Liver (tissue), 9 donors: ENCODE data around the gene TSHZ2. TPM values are rescaled to one million over a fixed set of nuclear protein-coding genes. Genes with fewer than 3 reads are reported as not detected.

Source experiments
- DNase-seq: peaks from one replicate; pipeline ENCODE4 v3.0.0-alpha.2; 2017; ENCODE audit warnings: low spot score
- H3K27ac ChIP-seq, 2 donors: one replicate each; pipeline ENCODE4 v1.7.0; 2013; ENCODE audit warnings: inconsistent platforms in 2 of 2, low read length in 2 of 2, control low read depth in 1 of 2, low read depth in 1 of 2, mild to moderate bottlenecking in 1 of 2
- H3K27me3 ChIP-seq, 4 donors: one replicate each; pipeline versions ENCODE4 v1.6.1 to v1.7.0; 2013; ENCODE audit warnings: low read length in 3 of 4, inconsistent platforms in 1 of 4, mild to moderate bottlenecking in 1 of 4, moderate library complexity in 1 of 4; ENCODE audit not compliant: control insufficient read depth in 4 of 4, insufficient read depth in 4 of 4
- H3K36me3 ChIP-seq, 4 donors: one replicate each; pipeline versions ENCODE4 v1.6.1 to v1.7.0; 2013; ENCODE audit warnings: low read length in 3 of 4, mild to moderate bottlenecking in 3 of 4, low read depth in 1 of 4, moderate library complexity in 1 of 4; ENCODE audit not compliant: control insufficient read depth in 4 of 4, insufficient read depth in 3 of 4
- H3K4me1 ChIP-seq, 4 donors: one replicate each; pipeline versions ENCODE4 v1.6.1 to v1.7.0; 2013; ENCODE audit warnings: low read length in 3 of 4, mild to moderate bottlenecking in 3 of 4, moderate library complexity in 1 of 4; ENCODE audit not compliant: control insufficient read depth in 4 of 4, insufficient read depth in 4 of 4
- H3K4me3 ChIP-seq, 3 donors: one replicate each; pipeline versions ENCODE4 v1.6.1 to v1.7.0; 2013; ENCODE audit warnings: low read length in 3 of 3, control low read depth in 1 of 3, low read depth in 1 of 3, mild to moderate bottlenecking in 1 of 3
- H3K9ac ChIP-seq, 2 donors: one replicate each; pipeline ENCODE4 v1.7.0; 2013; ENCODE audit warnings: low read length in 2 of 2, mild to moderate bottlenecking in 2 of 2, moderate library complexity in 2 of 2, control low read depth in 1 of 2, low read depth in 1 of 2
- H3K9me3 ChIP-seq, 4 donors: one replicate each; pipeline versions ENCODE4 v1.6.1 to v1.7.0; 2013; ENCODE audit warnings: low read length in 3 of 4; ENCODE audit not compliant: control insufficient read depth in 4 of 4
- ATF3 ChIP-seq: IDR thresholded peaks from 2 replicates; pipeline ENCODE4 v1.6.1; 2016; ENCODE audit warnings: antibody characterized with exemption
- CTCF ChIP-seq: fragments of 150-350 bp; IDR thresholded peaks from 2 replicates; pipeline ENCODE4 v1.5.1; 2017; ENCODE audit warnings: improper control_type of control experiment, low read depth, low read length; ENCODE audit not compliant: missing input control
- EGR1 ChIP-seq, 2 donors: IDR thresholded peaks; 2 replicates each; pipeline ENCODE4 v1.6.1; 2016 to 2018; ENCODE audit warnings: antibody characterized with exemption in 2 of 2, low read depth in 2 of 2
- FOXA1 ChIP-seq: IDR thresholded peaks from 2 replicates; pipeline ENCODE4 v1.6.1; 2016; ENCODE audit warnings: antibody characterized with exemption
- FOXA2 ChIP-seq: IDR thresholded peaks from 2 replicates; pipeline ENCODE4 v1.6.1; 2016; ENCODE audit warnings: antibody characterized with exemption
- GABPA ChIP-seq, 2 donors: IDR thresholded peaks in 1 of 2; conservative IDR thresholded peaks in 1 of 2; 2 replicates each; pipeline ENCODE4 v1.6.1; 2016; ENCODE audit warnings: antibody characterized with exemption in 2 of 2, mild to moderate bottlenecking in 1 of 2, moderate library complexity in 1 of 2
- HNF4A ChIP-seq, 2 donors: conservative IDR thresholded peaks; 2 replicates each; pipeline ENCODE4 v1.6.1; 2016; ENCODE audit warnings: antibody characterized with exemption in 2 of 2, mild to moderate bottlenecking in 2 of 2
- HNF4G ChIP-seq: IDR thresholded peaks from 2 replicates; pipeline ENCODE4 v1.6.1; 2016; ENCODE audit warnings: antibody characterized with exemption
- JUND ChIP-seq, 2 donors: IDR thresholded peaks; 2 replicates each; pipeline ENCODE4 v1.6.1; 2016; ENCODE audit warnings: antibody characterized with exemption in 2 of 2
- MAX ChIP-seq: IDR thresholded peaks from 2 replicates; pipeline ENCODE4 v1.6.1; 2016; ENCODE audit warnings: antibody characterized with exemption
- NR2F2 ChIP-seq: IDR thresholded peaks from 2 replicates; pipeline ENCODE4 v1.6.1; 2016; ENCODE audit warnings: antibody characterized with exemption
- RAD21 ChIP-seq, 2 donors: IDR thresholded peaks; 2 replicates each; pipeline ENCODE4 v1.6.1; 2016; ENCODE audit warnings: antibody characterized with exemption in 2 of 2, mild to moderate bottlenecking in 2 of 2
- REST ChIP-seq: IDR thresholded peaks from 2 replicates; pipeline ENCODE4 v1.6.1; 2016; ENCODE audit warnings: antibody characterized with exemption, mild to moderate bottlenecking
- RXRA ChIP-seq, 2 donors: IDR thresholded peaks; 2 replicates each; pipeline ENCODE4 v1.6.1; 2017 to 2018; ENCODE audit warnings: antibody characterized with exemption in 2 of 2, mild to moderate bottlenecking in 1 of 2
- SP1 ChIP-seq: IDR thresholded peaks from 2 replicates; pipeline ENCODE4 v1.6.1; 2018; ENCODE audit warnings: antibody characterized with exemption, mild to moderate bottlenecking
- TAF1 ChIP-seq: conservative IDR thresholded peaks from 2 replicates; pipeline ENCODE4 v1.6.1; 2016; ENCODE audit warnings: antibody characterized with exemption, mild to moderate bottlenecking
- YY1 ChIP-seq: IDR thresholded peaks from 2 replicates; pipeline ENCODE4 v1.6.1; 2016; ENCODE audit warnings: antibody characterized with exemption, mild to moderate bottlenecking
- ZBTB33 ChIP-seq: IDR thresholded peaks from 2 replicates; pipeline ENCODE4 v1.6.1; 2016; ENCODE audit warnings: antibody characterized with exemption
- WGBS: extraction: QIAGEN DNeasy Blood & Tissue Kit; methylation state at CpG from one replicate; pipeline ENCODE4 v1.1.7; 2013; 5-methylcytosine and 5-hydroxymethylcytosine counted together
- polyA plus RNA-seq, 2 donors: library from polyadenylated mRNA; stranded (reverse) in 1 of 2; unstranded in 1 of 2; fragments of 200-250 nt in 1 of 2; fragments of >200 nt in 1 of 2; fragmentation: Nextera tagmentation in 1 of 2; extraction: Ambion mirVana in 1 of 2; gene quantifications; one replicate each; pipeline versions ENCODE4 v1.2.1 to v1.2.3, GENCODE V29; 2013 to 2015
- total RNA-seq, 2 donors: library from RNA; depleted of rRNA; stranded (reverse); fragments of >200 nt; gene quantifications; one replicate each; pipeline ENCODE4 v1.2.3, GENCODE V29; 2014
- donor health status: healthy.
- donor health status: healthy.
- donor health status: healthy.
- donor health status: healthy.
- donor health status: healthy.

The TSHZ2 gene
- total and polyA plus RNA-seq, 4 donors = 2.9 to 11.3 (median 7.8) TPM

GRCh38 chr20:53279735-53280134 lies 307.6 kb downstream of the TSHZ2 start (continued):
- TF ChIP-seq CTCF = no peak

- Histone ChIP-seq H3K9me3 (no peaks in the 10 kb centered on the region), H3K27ac (no peak overlapping the region), H3K36me3 (peaks cover 0 to 2% (median 0%) of the 10 kb centered on the region in 4 donors), H3K9ac (no peak overlapping the region), H3K27me3 (no peaks in the 10 kb centered on the region), H3K4me1 (peaks cover 0 to 1% (median 0%) of the 10 kb centered on the region in 4 donors), H3K4me3 (no peak overlapping the region)
- no peak for TF ChIP-seq JUND (IDR thresholded peaks at IDR 0.05)
- no peak for TF ChIP-seq TAF1
- TF ChIP-seq RAD21 (IDR thresholded peaks at IDR 0.05) = no peak
- no peak for TF ChIP-seq EGR1 (IDR thresholded peaks at IDR 0.05; ENCODE audit: low read depth in 2 of 2)
- TF ChIP-seq HNF4A (conservative IDR thresholded peaks at IDR 0.05) = no peak
- no peak for TF ChIP-seq ZBTB33
- TF ChIP-seq MAX = no peak
- TF ChIP-seq FOXA1 = no peak
- no peak for TF ChIP-seq REST
- TF ChIP-seq NR2F2 = no peak
- TF ChIP-seq RXRA (IDR thresholded peaks at IDR 0.05) = no peak
- no peak for TF ChIP-seq FOXA2
- no peak for TF ChIP-seq CTCF
- no peak for TF ChIP-seq YY1
- TF ChIP-seq HNF4G = no peak
- TF ChIP-seq SP1 = no peak
- TF ChIP-seq GABPA (IDR thresholded peaks at IDR 0.05 in 1 of 2, conservative IDR thresholded peaks at IDR 0.05 in 1 of 2) = no peak
- TF ChIP-seq ATF3 = no peak
- DNase-seq = no peak
- 91% methylated on average over 2 of the region's 2 CpGs for WGBS
Observed at GRCh38 chr20:53281557-53282117, 309.5 kb downstream of the TSHZ2 start.
